Tibial nerve (tissue), 4 donors: Measurements from ENCODE around the gene JADE1. TPM values are rescaled to one million over a fixed set of nuclear protein-coding genes. Genes with fewer than 3 reads are reported as not detected.

Experiments
- DNase-seq, 2 donors: peaks; one replicate each; pipeline ENCODE4 v3.0.0-alpha.2; 2019; ENCODE audit warnings: low spot score in 2 of 2
- H3K27ac ChIP-seq, 4 donors: fragments of 200-600 bp; sonication (generic) in 3 of 4; one replicate each; pipeline ENCODE4 v1.5.1; 2017 to 2019; ENCODE audit warnings: mild to moderate bottlenecking in 1 of 4
- H3K27me3 ChIP-seq, 2 donors: fragments of 200-600 bp; sonication (generic) in 1 of 2; one replicate each; pipeline versions ENCODE4 v1.5.1 to v1.6.0; 2017 to 2019
- H3K36me3 ChIP-seq, 3 donors: fragments of 200-600 bp; sonication (generic); one replicate each; pipeline ENCODE4 v1.5.1; 2018 to 2019
- H3K4me1 ChIP-seq, 4 donors: fragments of 200-600 bp; sonication (generic) in 3 of 4; one replicate each; pipeline ENCODE4 v1.5.1; 2017 to 2019
- H3K4me3 ChIP-seq, 4 donors: fragments of 200-600 bp; sonication (generic) in 3 of 4; one replicate each; pipeline ENCODE4 v1.5.1; 2017 to 2019; ENCODE audit warnings: mild to moderate bottlenecking in 1 of 4, moderate library complexity in 1 of 4
- H3K9me3 ChIP-seq, 4 donors: fragments of 200-600 bp; sonication (generic) in 3 of 4; one replicate each; pipeline ENCODE4 v1.5.1; 2017 to 2019
- EP300 ChIP-seq, 2 donors: sonication (generic); formaldehyde crosslinking; IDR thresholded peaks; one replicate each; pipeline ENCODE4 v1.6.1; 2017; ENCODE audit warnings: antibody characterized with exemption in 2 of 2, mild to moderate bottlenecking in 1 of 2
- POLR2A ChIP-seq, 2 donors: fragments of 450-650 bp; IDR thresholded peaks; one replicate each; pipeline ENCODE4 v1.6.1; 2017; ENCODE audit warnings: antibody characterized with exemption in 2 of 2, mild to moderate bottlenecking in 2 of 2, moderate library complexity in 2 of 2
- WGBS, 2 donors: methylation state at CpG; one replicate each; pipeline ENCODE4 v1.1.5; 2018; 5-methylcytosine and 5-hydroxymethylcytosine counted together
- total RNA-seq, 4 donors: library from RNA; depleted of rRNA; stranded (reverse); fragments of >200 nt; gene quantifications; one replicate each; pipeline ENCODE4 v1.1.0, GENCODE V29; 2016
- TF ChIP-seq, protein P1 (sequence below), 5 experiments: fragments of 200-600 bp in 3 of 5; fragments of 450-650 bp in 2 of 5; sonication (generic) in 3 of 5; IDR thresholded peaks; one replicate each; pipeline ENCODE4 v1.5.1; 2016 to 2019; ENCODE audit warnings: antibody characterized with exemption in 5 of 5, mild to moderate bottlenecking in 3 of 5, moderate library complexity in 2 of 5

JADE1 gene
- total RNA-seq, 4 donors from 2014 or later, result 55.7 to 68.7 (median 65.8) TPM

DNA sequence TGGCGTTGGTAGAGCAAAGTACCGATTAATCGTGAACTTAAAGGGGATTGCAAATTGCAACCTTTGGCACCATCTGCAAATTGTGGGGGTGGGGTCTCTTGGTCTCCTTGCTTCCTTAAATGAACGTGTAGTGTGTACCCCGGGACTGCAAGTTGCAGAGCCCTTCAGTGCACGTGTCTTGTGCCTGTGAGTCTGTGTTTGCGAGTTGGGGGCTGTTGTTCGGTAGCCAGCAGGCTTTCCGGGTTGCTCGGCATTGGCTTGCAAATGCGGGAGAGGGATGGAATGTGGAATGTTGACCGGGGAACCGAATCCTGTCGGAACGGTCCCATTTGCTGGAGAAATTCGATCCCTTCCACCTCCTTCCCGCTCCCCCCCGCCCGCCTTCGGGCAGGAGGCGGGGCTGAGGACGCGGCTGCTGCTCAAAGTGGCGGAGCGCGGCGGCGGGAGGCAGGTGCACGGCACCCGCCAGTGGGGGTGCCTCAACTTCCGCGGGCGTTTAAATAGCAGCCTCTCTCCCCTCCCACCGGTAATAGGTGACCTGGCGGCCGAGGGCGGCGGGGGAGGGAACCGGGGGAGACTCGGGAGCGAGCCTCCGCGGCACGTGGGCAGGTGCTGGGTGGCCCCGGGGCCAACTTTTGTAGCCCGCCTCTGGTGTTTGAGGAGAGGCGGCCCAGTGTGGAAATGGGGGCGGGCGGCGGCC, 1.5 kb downstream of the JADE1 start:
- Histone ChIP-seq H3K4me3 (peak overlapping the region; percentile 81 to 97 (median 92)), H3K36me3 (no peaks in the 10 kb centered on the region), H3K27ac (peak overlapping the region; percentile 89 to 98 (median 96)), H3K27me3 (no peaks in the 10 kb centered on the region), H3K9me3 (no peaks in the 10 kb centered on the region), H3K4me1 (peaks cover 0 to 32% (median 3%) of the 10 kb centered on the region in 4 donors)
- peak; percentile 66 to 77 for DNase-seq
- TF ChIP-seq, protein P1, sequence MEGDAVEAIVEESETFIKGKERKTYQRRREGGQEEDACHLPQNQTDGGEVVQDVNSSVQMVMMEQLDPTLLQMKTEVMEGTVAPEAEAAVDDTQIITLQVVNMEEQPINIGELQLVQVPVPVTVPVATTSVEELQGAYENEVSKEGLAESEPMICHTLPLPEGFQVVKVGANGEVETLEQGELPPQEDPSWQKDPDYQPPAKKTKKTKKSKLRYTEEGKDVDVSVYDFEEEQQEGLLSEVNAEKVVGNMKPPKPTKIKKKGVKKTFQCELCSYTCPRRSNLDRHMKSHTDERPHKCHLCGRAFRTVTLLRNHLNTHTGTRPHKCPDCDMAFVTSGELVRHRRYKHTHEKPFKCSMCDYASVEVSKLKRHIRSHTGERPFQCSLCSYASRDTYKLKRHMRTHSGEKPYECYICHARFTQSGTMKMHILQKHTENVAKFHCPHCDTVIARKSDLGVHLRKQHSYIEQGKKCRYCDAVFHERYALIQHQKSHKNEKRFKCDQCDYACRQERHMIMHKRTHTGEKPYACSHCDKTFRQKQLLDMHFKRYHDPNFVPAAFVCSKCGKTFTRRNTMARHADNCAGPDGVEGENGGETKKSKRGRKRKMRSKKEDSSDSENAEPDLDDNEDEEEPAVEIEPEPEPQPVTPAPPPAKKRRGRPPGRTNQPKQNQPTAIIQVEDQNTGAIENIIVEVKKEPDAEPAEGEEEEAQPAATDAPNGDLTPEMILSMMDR (IDR thresholded peaks at IDR 0.05), result peak in 2 of 5 experiments; percentile 16 to 20
- peak in 1 of 2 donors; percentile 89 for TF ChIP-seq EP300 (IDR thresholded peaks at IDR 0.05)
- peak; percentile 28 to 64 for TF ChIP-seq POLR2A (IDR thresholded peaks at IDR 0.05)
- 0 to 1% methylated on average over 32 to 36 of the region's 50 CpGs for WGBS, 2 donors

DNA sequence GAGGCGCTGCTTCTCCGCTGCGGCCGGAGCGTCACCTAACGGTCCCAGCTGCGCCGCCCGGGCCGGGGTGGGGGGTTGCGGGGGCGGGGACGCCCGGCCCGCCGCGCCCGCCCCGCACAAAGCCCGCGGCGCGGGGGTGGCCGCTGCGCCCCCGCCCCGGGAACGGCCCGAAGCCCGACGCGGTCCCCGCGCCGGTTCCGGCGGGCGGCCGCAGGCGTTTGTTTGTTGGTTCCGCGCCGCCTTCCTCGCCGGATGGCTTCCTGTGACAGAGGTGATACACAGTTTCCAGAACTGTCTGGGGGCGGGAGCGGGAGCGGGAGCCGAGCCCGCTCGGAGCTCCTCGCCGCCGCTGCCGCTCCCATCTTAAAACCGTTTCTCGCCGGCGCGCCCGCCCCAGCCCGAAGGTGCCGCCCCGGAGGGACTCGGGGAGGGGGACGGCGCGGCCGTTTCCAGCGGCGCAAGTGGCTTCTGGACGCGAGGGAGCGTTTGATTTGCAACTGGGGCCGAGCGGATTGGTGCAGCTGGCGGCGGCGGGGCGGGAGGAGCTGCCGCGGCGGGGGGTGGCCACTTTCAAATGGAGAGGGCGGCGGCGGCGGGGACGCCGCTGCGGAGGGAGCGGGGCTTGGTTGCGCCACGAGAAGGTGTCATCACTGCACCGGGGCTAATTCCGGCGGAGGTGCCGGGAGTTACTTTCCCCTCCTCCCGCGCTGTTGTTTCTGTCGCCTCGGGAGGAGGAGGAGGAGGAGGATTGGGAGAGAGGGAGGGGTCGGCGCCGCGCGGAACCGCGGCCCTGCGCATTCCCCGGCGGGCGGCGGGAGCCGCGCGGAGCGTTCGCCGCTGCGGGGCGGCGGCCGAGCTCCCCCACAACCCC, 2.3 kb downstream of the JADE1 start:
- peaks cover 0 to 40% (median 3%) of the 10 kb centered on the region in 4 donors for H3K4me1 ChIP-seq
- no peaks in the 10 kb centered on the region for H3K9me3 ChIP-seq
- peak; percentile 79 to 81 for DNase-seq
- H3K4me3 ChIP-seq, result peak overlapping the region; percentile 81 to 97 (median 92)
- H3K36me3 ChIP-seq, result peaks cover 0 to 5% (median 0%) of the 10 kb centered on the region in 3 donors
- WGBS, 2 donors, result 1% methylated on average over 55 to 60 of the region's 123 CpGs
- TF ChIP-seq, protein P1 (IDR thresholded peaks at IDR 0.05), result peak in 1 of 5 experiments; percentile 38
- peak in 1 of 2 donors; percentile 72 for TF ChIP-seq POLR2A (IDR thresholded peaks at IDR 0.05)
- peak; percentile 44 to 93 for TF ChIP-seq EP300 (IDR thresholded peaks at IDR 0.05)
- H3K27ac ChIP-seq, result peak overlapping the region; percentile 89 to 98 (median 96)
- no peaks in the 10 kb centered on the region for H3K27me3 ChIP-seq

DNA sequence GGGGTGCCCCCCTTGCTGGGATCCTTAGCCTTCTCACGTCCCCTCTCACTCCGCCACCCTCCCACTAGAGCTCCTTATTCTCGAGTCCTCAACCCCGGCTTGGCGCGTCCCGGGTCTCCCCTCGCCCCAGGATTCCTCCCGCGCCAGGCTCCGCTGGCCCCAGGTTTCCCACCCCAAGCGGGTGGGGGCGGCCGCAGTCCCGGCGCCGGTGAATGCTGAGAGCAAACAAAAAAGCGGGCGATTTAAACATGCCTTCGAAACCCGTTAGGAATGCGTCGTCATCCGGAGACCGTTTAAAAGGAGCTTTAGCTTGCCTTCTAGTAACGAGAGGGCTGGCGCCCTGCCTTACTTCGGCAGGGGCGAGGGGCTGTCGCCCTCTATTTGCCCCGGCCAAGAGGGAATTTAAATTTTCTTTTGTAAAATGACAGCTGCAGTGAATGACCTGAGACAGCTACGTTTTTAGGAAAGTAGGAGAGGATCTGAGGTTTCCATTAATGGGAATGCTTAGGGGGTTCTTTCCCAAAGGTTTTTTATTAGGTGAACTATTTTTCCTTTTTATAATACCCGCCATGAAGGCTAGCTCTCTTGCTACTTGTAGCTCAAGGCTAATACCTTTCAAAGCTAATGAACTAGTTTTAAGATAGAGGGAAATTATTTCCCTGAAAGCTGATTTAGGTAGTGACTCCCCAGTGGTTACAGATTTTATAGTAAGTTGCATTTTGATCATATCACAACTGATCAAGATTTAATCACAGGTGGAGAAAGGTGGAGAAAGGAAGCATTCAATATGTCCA, 3.1 kb downstream of the JADE1 start:
- H3K9me3 ChIP-seq, result no peaks in the 10 kb centered on the region
- no peaks in the 10 kb centered on the region for H3K27me3 ChIP-seq
- H3K36me3 ChIP-seq, result peaks cover 0 to 5% (median 0%) of the 10 kb centered on the region in 3 donors
- H3K27ac ChIP-seq, result peak overlapping the region; percentile 89 to 98 (median 96)
- no peak for TF ChIP-seq POLR2A (IDR thresholded peaks at IDR 0.05)
- TF ChIP-seq, protein P1 (IDR thresholded peaks at IDR 0.05), result no peak
- TF ChIP-seq EP300 (IDR thresholded peaks at IDR 0.05), result no peak
- 0 to 1% methylated on average over 29 to 32 of the region's 33 CpGs for WGBS, 2 donors
- H3K4me3 ChIP-seq, result peak overlapping the region; percentile 81 to 97 (median 92)
- peaks cover 0 to 46% (median 3%) of the 10 kb centered on the region in 4 donors for H3K4me1 ChIP-seq
- peak; percentile 21 to 29 for DNase-seq

DNA sequence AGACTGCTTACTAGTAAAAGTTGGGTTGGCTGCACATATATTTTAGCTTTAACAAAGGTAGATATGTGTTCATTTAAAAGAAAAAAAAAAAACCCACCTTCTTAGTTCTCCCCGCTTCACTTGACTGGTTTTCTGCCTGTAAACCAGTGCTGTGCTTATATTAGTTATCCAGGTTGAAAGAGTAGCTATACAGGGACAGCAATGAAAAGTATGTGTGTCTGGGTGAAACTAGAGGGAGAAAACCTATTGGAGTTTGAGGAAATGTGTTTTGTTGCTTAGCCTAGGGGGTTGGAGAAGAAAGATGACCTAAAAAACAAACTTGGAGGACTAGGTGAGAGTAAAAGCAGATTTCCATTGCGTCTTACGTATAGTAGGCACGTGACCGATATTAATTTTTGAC, 4.5 kb downstream of the JADE1 start:
- H3K27ac ChIP-seq, result no peak overlapping the region
- no peaks in the 10 kb centered on the region for H3K27me3 ChIP-seq
- DNase-seq, result no peak
- H3K4me3 ChIP-seq, result no peak overlapping the region
- peaks cover 0 to 48% (median 3%) of the 10 kb centered on the region in 4 donors for H3K4me1 ChIP-seq
- H3K9me3 ChIP-seq, result no peaks in the 10 kb centered on the region
- peaks cover 0 to 5% (median 0%) of the 10 kb centered on the region in 3 donors for H3K36me3 ChIP-seq
- WGBS, 2 donors, result 97 to 99% methylated on average over 5 of the region's 5 CpGs
- TF ChIP-seq POLR2A (IDR thresholded peaks at IDR 0.05) (no peak), EP300 (IDR thresholded peaks at IDR 0.05) (no peak)
- TF ChIP-seq, protein P1 (IDR thresholded peaks at IDR 0.05), result no peak
